ENCODE data around the gene TCF12.

Gene TCF12

DNA sequence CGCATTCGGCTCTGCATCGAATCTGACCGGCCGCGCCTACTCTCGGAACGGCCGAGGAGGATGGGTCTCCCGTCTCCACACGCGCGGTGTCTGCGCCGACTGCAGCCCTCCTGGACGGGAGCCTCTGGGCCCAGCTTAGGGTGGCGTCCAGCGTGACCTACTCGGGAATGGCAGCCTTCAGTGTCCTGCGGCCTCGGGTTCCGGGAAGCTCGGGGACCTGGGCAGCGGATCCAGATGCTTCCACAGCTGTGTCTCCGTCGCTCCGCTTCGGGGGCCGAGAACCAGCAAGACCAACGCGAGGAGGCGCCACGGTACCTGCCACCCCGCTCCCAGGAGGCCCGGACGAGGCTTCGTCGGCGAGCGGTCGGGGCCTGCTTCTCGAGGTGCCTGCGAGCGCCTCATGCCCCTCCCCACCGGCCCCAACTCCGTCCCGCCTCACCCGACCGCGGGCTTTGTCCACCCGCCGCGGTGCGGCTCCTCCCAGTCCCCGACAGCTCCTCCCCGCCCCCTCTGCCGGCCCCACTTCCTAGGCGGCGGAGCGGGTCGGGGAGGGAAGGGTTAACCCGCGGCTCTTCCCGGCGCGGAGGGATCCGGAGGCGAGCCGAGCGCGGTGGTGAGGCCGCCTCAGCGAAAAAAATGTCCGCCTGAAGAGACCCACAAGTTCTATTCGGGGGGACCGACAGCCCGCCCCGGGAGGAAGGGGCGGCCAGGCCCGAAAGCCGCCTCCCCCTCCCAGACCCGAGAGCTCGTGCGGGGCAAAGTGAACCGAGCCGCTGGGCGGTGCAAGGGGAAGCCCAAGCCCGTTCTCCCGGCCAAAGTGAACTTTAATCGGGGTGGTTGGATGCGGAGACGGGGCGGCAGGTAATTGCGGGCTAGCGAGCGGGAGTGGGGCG, at the start of gene TCF12:
Gene TCF12, plus strand, starts transcription at position 599 of the 893 bp plus-strand sequence. CDS start 1,270 bp downstream, outside the sequence.
- DNase-seq = peak; percentile 87

DNA sequence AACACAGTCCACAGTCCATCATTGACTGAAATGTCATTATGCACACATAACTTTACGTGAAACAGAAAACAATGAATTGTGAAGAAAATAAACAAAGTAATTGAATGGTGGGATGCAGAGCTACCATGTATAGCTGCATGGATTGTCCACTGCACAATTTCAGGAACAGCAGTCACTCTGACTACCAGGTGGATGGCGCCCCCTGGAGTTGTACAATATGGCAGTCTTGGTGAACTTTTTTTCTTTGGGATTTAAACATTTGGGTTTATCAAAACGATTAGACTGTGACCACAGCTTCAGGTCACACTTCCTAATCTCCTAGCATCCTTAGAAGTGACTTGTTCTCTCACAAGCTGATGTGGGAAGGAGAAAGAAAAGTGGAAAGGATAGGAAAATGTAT, 48.9 kb upstream of the TCF12 start:
- DNase-seq = no peak

GRCh38 chr15:56871185-56871584, 47.3 kb upstream of the TCF12 start:
- DNase-seq = no peak

DNA sequence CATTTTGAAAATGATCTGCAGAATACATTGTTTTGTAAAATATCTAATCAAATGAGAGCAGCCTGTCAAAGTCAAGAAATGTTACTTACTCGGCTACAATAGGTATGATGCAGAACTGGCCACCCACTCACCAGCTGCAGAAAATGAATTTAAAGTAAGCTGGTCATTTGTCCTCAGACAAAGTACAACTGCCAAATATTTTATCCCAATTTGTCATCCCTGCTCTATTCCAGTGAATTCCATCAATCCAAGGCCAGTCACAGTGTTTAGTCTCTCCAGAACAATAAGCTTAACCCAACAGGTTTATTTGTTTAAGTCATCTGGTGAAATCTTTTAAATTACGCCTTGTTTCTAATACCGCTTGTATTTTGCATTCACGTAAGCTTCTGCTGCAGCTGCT, 46.6 kb upstream of the TCF12 start:
- DNase-seq = no peak

DNA sequence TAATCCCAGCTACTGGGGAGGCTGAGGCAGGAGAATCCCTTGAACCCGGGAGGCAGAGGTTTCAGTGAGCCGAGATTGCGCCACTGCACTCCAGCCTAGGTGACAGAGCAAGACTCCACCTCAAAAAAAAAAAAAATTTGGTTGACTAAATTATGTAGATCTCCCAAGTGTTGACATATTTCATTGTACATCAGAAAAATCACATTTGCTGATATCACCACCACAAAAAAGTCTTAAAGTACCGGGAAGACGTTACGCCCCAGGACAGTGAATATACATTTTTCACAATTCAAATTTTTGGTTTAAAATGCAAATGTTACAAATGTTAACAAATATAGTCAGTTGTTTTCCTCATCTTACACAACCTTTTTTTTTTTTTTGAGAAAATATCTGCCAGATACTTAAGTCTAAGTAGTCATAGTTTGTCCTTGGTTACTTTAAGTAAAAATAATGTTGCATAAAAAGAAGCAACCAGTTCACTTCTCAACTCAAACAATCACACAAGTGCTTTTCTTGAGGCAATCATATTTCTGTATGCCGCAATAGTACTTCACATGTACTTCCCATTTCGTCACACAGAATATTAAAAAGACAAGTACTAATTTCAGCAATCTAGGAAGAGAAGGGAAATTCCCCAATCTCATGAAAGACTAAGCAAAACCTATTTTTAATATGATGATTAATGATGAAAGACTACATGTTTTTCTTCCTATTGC, 41.0 kb upstream of the TCF12 start:
- DNase-seq = no peak

DNA sequence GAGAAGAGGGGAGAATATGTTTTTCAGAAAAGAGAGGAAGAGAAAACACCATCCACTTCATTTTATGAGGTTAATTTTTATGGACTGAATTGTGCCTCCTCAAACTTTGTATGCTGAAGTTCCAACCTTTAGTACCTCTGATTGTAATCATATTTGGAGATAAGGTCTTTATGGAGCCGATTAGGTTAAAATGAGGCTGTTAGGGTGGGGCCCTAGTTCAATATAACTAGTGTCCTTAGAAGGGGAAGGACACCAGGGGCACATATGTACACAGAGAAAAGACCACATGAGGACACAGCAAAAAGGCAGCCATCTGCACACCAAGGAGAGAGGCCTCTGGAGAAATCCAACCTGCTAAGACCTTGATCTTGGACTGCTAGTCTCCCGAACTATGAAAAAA, 38.9 kb upstream of the TCF12 start:
- DNase-seq = no peak

- no peak for DNase-seq
Measured at GRCh38 chr15:56883088-56883487, 35.4 kb upstream of the TCF12 start.

- DNase-seq = no peak
Measured at GRCh38 chr15:56886363-56886931, 32.0 kb upstream of the TCF12 start.

DNA sequence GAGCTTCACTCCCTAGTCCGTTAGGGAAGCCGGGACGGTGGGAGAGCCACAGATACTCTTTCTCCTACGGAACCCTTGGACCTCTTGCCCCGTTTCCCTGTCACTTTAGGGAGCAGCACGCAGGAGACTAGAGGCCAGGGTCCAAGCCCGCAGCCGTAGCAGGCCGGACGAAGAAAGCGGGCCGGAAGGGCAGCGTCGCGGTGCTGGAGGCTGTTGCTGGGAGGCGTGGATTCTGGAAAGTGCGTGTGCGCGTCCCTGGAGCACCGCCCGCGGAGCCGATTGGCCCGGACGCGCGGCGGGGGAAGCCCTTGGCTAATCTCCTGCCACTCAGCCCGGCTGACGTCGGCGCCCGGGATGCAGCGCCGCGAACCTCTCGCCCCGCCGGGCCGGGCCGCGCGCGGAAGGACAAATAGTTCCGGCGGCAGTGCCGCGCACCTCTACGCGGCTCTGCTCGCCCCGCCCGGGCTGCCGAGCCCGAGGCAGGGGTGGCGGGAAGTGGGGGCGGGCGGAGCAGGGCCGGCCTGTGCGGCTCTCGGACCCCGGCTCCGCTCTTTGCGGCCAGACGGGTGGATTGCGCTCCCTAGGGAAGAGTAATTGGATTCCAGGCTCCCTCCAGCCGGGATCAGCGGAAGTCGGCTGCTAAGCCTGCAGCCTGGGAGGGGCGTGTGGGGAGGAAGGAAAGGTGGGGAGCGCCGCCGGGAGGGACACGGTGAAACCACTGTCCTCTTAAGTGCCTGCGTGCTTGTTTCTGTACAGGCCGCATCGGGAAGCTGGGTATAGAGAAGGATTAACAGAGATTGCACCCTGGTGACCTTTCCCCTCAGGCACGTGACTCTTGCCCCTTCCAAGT, 31.3 kb upstream of the TCF12 start:
- peak; percentile 92 for DNase-seq

- DNase-seq = no peak
Measured at GRCh38 chr15:56887782-56888438, 30.5 kb upstream of the TCF12 start.

- DNase-seq = no peak
Measured at GRCh38 chr15:56890038-56890437, 28.4 kb upstream of the TCF12 start.

DNA sequence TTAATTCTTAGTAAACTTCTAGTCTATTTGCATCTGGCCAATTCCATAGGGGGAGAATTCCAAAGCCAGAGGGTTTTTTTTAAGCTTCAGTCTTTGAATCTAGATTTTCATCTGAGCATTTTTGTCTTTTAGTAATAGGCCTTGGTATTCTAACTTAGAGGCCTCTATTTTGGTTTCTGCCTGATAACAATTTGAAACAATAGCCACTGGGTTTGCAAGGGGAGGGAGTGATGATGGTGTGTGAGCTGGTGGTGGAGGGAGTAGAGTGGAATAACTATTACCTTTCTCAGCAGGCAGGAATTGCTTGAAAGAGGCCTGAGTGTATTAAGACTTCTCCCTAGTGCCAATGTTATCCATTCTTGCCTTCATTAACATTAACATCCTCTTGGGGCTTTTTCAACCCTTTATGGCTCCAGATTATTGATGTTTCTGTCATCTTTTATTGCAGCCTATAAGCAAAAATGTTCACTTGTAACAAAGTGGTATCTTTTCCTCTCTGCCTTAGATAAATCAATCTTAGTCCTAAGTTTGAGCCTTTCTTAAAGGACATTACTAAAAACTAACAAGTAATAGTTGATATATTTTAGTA, 26.5 kb upstream of the TCF12 start:
- DNase-seq = no peak

DNA sequence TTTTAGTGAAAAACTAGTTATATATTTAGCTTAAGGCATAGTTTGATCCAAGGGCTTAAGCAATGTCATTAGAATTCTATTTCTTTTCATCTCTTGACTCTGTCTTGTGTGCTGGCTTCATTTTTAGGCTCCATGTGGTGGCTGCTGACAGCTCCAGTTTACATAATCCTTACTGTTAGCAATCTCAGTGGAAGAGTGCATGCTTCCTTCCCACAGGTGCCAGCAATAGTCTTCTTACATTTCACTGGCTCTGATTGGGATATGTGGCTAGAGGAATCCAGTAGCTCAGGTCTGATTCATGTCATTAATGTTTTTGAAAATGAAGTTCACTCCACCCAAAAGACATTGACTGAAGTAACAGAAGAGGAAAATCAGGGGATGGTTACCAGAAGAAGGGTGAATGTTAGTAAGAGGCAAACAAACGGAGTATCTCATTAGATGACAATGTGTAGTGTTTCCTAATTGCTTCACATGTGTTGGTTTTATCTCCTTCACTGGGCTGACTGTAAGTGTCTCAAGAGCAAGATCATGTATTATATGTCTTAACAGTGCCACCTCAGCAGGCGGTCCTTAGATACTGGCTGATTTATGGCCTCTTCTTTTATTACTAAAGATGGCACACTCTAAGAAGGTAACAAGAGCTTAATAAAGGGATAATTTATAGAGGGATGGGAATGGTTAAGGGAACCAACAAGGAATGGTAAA, 25.6 kb upstream of the TCF12 start:
- no peak for DNase-seq

GRCh38 chr15:56893364-56893678, 25.1 kb upstream of the TCF12 start:
- no peak for DNase-seq

GRCh38 chr15:56894601-56895000, 23.8 kb upstream of the TCF12 start:
- DNase-seq = no peak

- no peak for DNase-seq
Measured at GRCh38 chr15:56901931-56902330, 16.5 kb upstream of the TCF12 start.

DNA sequence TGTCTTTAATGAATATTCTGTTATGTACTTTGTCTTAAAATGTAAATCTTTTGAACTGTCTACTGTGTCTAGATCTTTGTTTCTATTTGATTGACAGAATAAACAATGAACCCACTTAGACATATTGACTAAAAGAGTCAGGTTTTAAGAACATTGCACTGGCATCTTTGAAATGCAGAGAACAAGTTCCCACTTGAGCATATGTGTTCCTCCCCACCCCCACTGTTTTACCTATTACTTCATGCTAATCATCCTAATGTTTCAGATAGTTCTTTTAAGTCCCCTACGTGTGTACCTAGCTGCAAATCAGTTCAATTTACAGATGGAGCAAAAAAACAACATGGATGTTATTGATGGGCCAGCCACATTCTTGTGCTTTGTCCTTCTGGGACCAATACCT, 11.7 kb upstream of the TCF12 start:
- DNase-seq = no peak

DNA sequence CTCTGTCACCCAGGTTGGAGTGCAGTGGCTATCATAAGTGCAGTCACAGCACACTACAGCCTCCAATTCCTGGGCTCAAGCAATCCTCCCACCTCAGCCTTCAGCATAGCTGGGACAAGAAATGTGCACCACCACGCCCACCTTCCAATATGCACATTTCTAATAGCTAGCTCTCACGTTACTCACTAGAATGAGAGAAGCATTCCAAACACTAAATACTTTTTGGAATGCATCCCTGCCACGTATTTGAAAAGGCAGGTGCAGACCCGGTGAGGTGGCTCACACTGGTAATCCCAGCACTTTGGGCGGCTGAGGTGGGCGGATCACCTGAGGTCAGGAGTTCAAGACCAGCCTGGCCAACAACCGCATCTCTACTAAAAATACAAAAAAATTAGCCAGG, 7.6 kb upstream of the TCF12 start:
- no peak for DNase-seq

- no peak for DNase-seq
Measured at GRCh38 chr15:56913241-56913640, 5.2 kb upstream of the TCF12 start.

- no peak for DNase-seq
Measured at GRCh38 chr15:56913670-56914069, 4.8 kb upstream of the TCF12 start.

DNA sequence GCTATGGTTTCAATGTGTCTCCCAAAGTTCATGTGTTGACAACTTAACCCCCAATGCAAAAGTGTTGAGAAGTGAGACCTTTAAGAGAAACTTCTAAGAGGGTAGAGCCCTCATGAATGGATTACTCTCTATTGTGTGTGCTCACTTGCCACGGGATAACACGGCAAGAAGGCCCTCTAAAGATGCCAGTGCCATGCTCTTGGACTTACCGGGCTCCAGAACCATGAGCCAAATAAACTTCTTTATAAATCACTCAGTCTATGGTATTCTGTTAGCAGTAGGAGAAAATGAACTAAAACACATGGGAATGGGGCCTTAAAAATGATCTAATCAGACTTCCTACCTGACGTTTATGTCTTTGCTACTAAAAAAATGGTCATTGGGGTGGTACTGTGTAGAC, 2.6 kb upstream of the TCF12 start:
- DNase-seq = no peak
